Measurements from ENCODE around the gene PRX. TPM values are rescaled to one million over a fixed set of nuclear protein-coding genes. Genes with fewer than 3 reads are reported as not detected.

The PRX gene
- total RNA-seq, 1 experiment from 2014 or later = 3.4 TPM

DNA sequence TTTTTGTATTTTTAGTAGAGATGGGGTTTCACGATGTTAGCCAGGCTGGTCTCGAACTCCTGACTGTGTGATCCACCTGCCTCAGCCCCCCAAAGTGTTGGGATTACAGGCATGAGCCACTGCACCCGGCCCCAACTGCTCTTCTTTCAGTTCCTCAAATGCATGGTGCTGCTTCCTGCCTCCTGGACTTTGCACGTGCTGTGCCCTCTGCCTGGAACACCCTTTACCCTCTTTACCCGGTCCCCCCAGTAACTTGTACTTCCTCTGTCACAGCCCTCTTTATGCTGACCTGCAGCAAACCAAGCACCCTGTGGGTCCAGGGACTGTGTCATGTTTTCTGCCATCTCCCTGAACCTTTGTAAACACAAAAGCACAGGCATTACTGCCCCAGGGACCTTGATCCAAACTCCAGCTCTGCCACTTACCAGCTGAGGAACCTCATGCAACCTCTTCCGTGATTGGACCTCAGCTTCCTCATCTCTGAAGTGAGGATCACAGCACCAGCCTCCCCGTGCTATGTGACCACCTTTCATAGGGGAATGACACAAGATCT lies 48.6 kb upstream of the PRX start:
- TF ChIP-seq, protein P1, sequence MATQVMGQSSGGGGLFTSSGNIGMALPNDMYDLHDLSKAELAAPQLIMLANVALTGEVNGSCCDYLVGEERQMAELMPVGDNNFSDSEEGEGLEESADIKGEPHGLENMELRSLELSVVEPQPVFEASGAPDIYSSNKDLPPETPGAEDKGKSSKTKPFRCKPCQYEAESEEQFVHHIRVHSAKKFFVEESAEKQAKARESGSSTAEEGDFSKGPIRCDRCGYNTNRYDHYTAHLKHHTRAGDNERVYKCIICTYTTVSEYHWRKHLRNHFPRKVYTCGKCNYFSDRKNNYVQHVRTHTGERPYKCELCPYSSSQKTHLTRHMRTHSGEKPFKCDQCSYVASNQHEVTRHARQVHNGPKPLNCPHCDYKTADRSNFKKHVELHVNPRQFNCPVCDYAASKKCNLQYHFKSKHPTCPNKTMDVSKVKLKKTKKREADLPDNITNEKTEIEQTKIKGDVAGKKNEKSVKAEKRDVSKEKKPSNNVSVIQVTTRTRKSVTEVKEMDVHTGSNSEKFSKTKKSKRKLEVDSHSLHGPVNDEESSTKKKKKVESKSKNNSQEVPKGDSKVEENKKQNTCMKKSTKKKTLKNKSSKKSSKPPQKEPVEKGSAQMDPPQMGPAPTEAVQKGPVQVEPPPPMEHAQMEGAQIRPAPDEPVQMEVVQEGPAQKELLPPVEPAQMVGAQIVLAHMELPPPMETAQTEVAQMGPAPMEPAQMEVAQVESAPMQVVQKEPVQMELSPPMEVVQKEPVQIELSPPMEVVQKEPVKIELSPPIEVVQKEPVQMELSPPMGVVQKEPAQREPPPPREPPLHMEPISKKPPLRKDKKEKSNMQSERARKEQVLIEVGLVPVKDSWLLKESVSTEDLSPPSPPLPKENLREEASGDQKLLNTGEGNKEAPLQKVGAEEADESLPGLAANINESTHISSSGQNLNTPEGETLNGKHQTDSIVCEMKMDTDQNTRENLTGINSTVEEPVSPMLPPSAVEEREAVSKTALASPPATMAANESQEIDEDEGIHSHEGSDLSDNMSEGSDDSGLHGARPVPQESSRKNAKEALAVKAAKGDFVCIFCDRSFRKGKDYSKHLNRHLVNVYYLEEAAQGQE (IDR thresholded peaks at IDR 0.05; ENCODE audit: insufficient read depth in 1 of 2, low read depth in 2 of 2, low read length in 1 of 2) = no peak
- TF ChIP-seq SIN3A (IDR thresholded peaks at IDR 0.05; ENCODE audit: borderline replicate concordance, insufficient read depth, low read depth, low read length) (no peak), TCF7L2 (IDR thresholded peaks at IDR 0.05; ENCODE audit: low read depth, low read length) (no peak), POLR2AphosphoS5 (IDR thresholded peaks at IDR 0.05; ENCODE audit: low read depth, low read length) (no peak)
- TF ChIP-seq, protein P2, sequence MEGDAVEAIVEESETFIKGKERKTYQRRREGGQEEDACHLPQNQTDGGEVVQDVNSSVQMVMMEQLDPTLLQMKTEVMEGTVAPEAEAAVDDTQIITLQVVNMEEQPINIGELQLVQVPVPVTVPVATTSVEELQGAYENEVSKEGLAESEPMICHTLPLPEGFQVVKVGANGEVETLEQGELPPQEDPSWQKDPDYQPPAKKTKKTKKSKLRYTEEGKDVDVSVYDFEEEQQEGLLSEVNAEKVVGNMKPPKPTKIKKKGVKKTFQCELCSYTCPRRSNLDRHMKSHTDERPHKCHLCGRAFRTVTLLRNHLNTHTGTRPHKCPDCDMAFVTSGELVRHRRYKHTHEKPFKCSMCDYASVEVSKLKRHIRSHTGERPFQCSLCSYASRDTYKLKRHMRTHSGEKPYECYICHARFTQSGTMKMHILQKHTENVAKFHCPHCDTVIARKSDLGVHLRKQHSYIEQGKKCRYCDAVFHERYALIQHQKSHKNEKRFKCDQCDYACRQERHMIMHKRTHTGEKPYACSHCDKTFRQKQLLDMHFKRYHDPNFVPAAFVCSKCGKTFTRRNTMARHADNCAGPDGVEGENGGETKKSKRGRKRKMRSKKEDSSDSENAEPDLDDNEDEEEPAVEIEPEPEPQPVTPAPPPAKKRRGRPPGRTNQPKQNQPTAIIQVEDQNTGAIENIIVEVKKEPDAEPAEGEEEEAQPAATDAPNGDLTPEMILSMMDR (IDR thresholded peaks at IDR 0.05) = no peak
- in situ Hi-C loops (cut with HindIII; ENCODE audit: low pct_unique_long_range_greater_than_20kb, low sequenced_read_pairs) = no loop called here
- ChIA-PET CTCF (no interaction called here), POLR2A (no interaction called here)
- ATAC-seq (no peak), DNase-seq (ENCODE audit: low read depth, low spot score) (no peak)
- H3K4me1 ChIP-seq (ENCODE audit: control insufficient read depth, insufficient read depth, low read length) = peaks cover 10% of the 10 kb centered on the region; the same call in 1 of the 2 replicates
- no peaks in the 10 kb centered on the region for H3K27me3 ChIP-seq (ENCODE audit: control insufficient read depth, insufficient read depth, low read length)
- no TSS peak for BruUV-seq (replicated peaks)
- no peaks in the 10 kb centered on the region for H3K9me3 ChIP-seq (ENCODE audit: control insufficient read depth, insufficient read depth, low read depth, low read length)
- intact Hi-C loops (cut with micrococcal nuclease; ENCODE audit: unreplicated experiment) = no loop called here
- no peaks in the 10 kb centered on the region; the same call in 1 of the 2 replicates for H3K36me3 ChIP-seq (ENCODE audit: control insufficient read depth, insufficient read depth, low read length)
- H3K4me3 ChIP-seq (ENCODE audit: low read depth in 2 of 2, low read length in 2 of 2) = no peak overlapping the region
- no peak overlapping the region for H3K27ac ChIP-seq (ENCODE audit: low read length)

DNA sequence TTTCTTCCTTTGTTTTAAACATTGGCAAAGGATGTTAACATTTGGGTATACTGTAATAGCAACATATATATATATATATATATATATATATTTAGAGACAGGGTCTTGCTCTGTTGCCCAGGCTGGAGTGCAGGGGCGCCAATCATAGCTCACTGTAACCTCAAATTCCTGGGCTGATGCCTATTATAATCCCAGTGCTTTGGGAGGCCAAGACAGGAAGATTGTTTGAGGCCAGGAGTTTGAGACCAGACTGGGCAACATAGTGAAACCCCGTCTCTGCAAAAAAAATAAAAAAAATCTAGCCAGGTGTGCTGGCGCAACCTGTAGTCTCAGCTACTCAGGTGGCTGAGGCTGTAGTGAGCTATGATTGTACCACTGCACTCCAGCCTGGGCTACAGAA lies 47.0 kb upstream of the PRX start:
- no peak overlapping the region for H3K27ac ChIP-seq (ENCODE audit: low read length)
- H3K4me1 ChIP-seq (ENCODE audit: control insufficient read depth, insufficient read depth, low read length) = peaks cover 10% of the 10 kb centered on the region; the same call in 1 of the 2 replicates
- TF ChIP-seq, protein P1 (IDR thresholded peaks at IDR 0.05; ENCODE audit: insufficient read depth in 1 of 2, low read depth in 2 of 2, low read length in 1 of 2) = no peak
- TF ChIP-seq POLR2AphosphoS5 (IDR thresholded peaks at IDR 0.05; ENCODE audit: low read depth, low read length) (no peak), SIN3A (IDR thresholded peaks at IDR 0.05; ENCODE audit: borderline replicate concordance, insufficient read depth, low read depth, low read length) (no peak), TCF7L2 (IDR thresholded peaks at IDR 0.05; ENCODE audit: low read depth, low read length) (no peak)
- TF ChIP-seq, protein P2 (IDR thresholded peaks at IDR 0.05) = no peak
- DNase-seq (ENCODE audit: low read depth, low spot score) = no peak
- no peaks in the 10 kb centered on the region for H3K27me3 ChIP-seq (ENCODE audit: control insufficient read depth, insufficient read depth, low read length)
- no TSS peak for BruUV-seq (replicated peaks)
- no peak for ATAC-seq
- no peaks in the 10 kb centered on the region for H3K9me3 ChIP-seq (ENCODE audit: control insufficient read depth, insufficient read depth, low read depth, low read length)
- no peak overlapping the region for H3K4me3 ChIP-seq (ENCODE audit: low read depth in 2 of 2, low read length in 2 of 2)
- intact Hi-C loops (cut with micrococcal nuclease; ENCODE audit: unreplicated experiment) = no loop called here
- CTCF ChIA-PET = interaction anchor here (0.6 kb wide), 1 partner anchor 18 kb away, joined by 3 read pairs; no protein-coding TSS in a partner anchor
- POLR2A ChIA-PET = no interaction called here
- H3K36me3 ChIP-seq (ENCODE audit: control insufficient read depth, insufficient read depth, low read length) = no peaks in the 10 kb centered on the region; the same call in 1 of the 2 replicates
- in situ Hi-C loops (cut with HindIII; ENCODE audit: low pct_unique_long_range_greater_than_20kb, low sequenced_read_pairs) = no loop called here

Data from Panc1 (cell line).